Endometrial microvascular endothelial cells (primary cell): Measurements from ENCODE around the gene ACACB. TPM values are rescaled to one million over a fixed set of nuclear protein-coding genes. Genes with fewer than 3 reads are reported as not detected.

Experiments
- in situ Hi-C: cut with HindIII; loops from 2 replicates; pipeline ENCODE4 v1.10.0; 2017; ENCODE audit warnings: low sequenced_read_pairs, low pct_unique_long_range_greater_than_20kb; ENCODE audit errors: inconsistent ontology term
- total RNA-seq: library from RNA; depleted of rRNA; stranded (reverse); fragments of >200 nt; gene quantifications from one replicate; pipeline ENCODE4 v1.2.3, GENCODE V29; 2015; ENCODE audit errors: inconsistent ontology term

Gene ACACB
- total RNA-seq, 1 donor from 2014 or later = 2.5 TPM

- in situ Hi-C loops = no loop called here
These were observed 13.9 kb upstream of the ACACB start for GRCh38 chr12:109102491-109102890.

GRCh38 chr12:109105176-109105575, 11.2 kb upstream of the ACACB start:
- in situ Hi-C loops = no loop called here

- in situ Hi-C loops = no loop called here
These were observed 6.5 kb upstream of the ACACB start for GRCh38 chr12:109109746-109110350.

GRCh38 chr12:109110988-109111495, 5.3 kb upstream of the ACACB start:
- in situ Hi-C loops = no loop called here

- in situ Hi-C loops = no loop called here
These were observed 3.5 kb upstream of the ACACB start for GRCh38 chr12:109112720-109113465.

GRCh38 chr12:109113661-109114321, 2.6 kb upstream of the ACACB start:
- in situ Hi-C loops = no loop called here

GRCh38 chr12:109114644-109115043, 1.7 kb upstream of the ACACB start:
- in situ Hi-C loops = no loop called here

GRCh38 chr12:109115404-109115757, 1.0 kb upstream of the ACACB start:
- in situ Hi-C loops = no loop called here

- in situ Hi-C loops = no loop called here
These were observed 193 bp downstream of the ACACB start for GRCh38 chr12:109116611-109116949.

GRCh38 chr12:109120095-109120494, 3.7 kb downstream of the ACACB start:
- in situ Hi-C loops = no loop called here

GRCh38 chr12:109120557-109120956, 4.2 kb downstream of the ACACB start:
- in situ Hi-C loops = no loop called here

GRCh38 chr12:109121346-109121880, 5.0 kb downstream of the ACACB start:
- in situ Hi-C loops = no loop called here

GRCh38 chr12:109124878-109125648, 8.7 kb downstream of the ACACB start:
- in situ Hi-C loops = no loop called here

GRCh38 chr12:109125791-109126190, 9.4 kb downstream of the ACACB start:
- in situ Hi-C loops = no loop called here

GRCh38 chr12:109126784-109127183, 10.4 kb downstream of the ACACB start:
- in situ Hi-C loops = no loop called here

GRCh38 chr12:109127533-109128242, 11.3 kb downstream of the ACACB start:
- in situ Hi-C loops = no loop called here

GRCh38 chr12:109130297-109131153, 14.1 kb downstream of the ACACB start:
- in situ Hi-C loops = no loop called here
